ENCODE data around the gene MYO1B.
"Not testable (repeated sequence)": the region's sequence is repeated elsewhere in the genome, so short reads cannot be mapped to it uniquely, and the experiment has no call there.

MYO1B gene

GRCh38 chr2:191456506-191456905, 211.3 kb downstream of the MYO1B start:
- H3K36me3 Mint-ChIP-seq (ENCODE audit: insufficient read depth); ATAC-seq (replicated peaks; ENCODE audit: extremely low read depth, poor library complexity, severe bottlenecking); DNase-seq (ENCODE audit: low spot score in 2 of 2); H3K4me1 Mint-ChIP-seq; H3K9me3 Mint-ChIP-seq; H3K4me3 Mint-ChIP-seq; H3K27ac Mint-ChIP-seq (ENCODE audit: low read depth): not testable (repeated sequence)
- H3K27me3 Mint-ChIP-seq: peaks cover 57% of the 10 kb centered on the region

- H3K27ac Mint-ChIP-seq (ENCODE audit: low read depth): no peak overlapping the region
- peaks cover 9% of the 10 kb centered on the region for H3K9me3 Mint-ChIP-seq
- H3K27me3 Mint-ChIP-seq: peaks cover 57% of the 10 kb centered on the region
- H3K4me3 Mint-ChIP-seq: no peak overlapping the region
- no peaks in the 10 kb centered on the region for H3K4me1 Mint-ChIP-seq
- ATAC-seq (replicated peaks; ENCODE audit: extremely low read depth, poor library complexity, severe bottlenecking): no peak
- DNase-seq (ENCODE audit: low spot score in 2 of 2): no peak
- H3K36me3 Mint-ChIP-seq (ENCODE audit: insufficient read depth): no peaks in the 10 kb centered on the region
These were observed 214.0 kb downstream of the MYO1B start for GRCh38 chr2:191459158-191459557.

GRCh38 chr2:191462370-191462769, 217.2 kb downstream of the MYO1B start:
- H3K4me3 Mint-ChIP-seq: no peak overlapping the region

GRCh38 chr2:191463790-191464189, 218.6 kb downstream of the MYO1B start:
- H3K9me3 Mint-ChIP-seq: peaks cover 9% of the 10 kb centered on the region
- no peak overlapping the region for H3K27ac Mint-ChIP-seq (ENCODE audit: low read depth)
- H3K4me1 Mint-ChIP-seq: no peaks in the 10 kb centered on the region
- no peaks in the 10 kb centered on the region for H3K36me3 Mint-ChIP-seq (ENCODE audit: insufficient read depth)
- H3K27me3 Mint-ChIP-seq: peaks cover 34% of the 10 kb centered on the region
- H3K4me3 Mint-ChIP-seq: no peak overlapping the region
- DNase-seq (ENCODE audit: low spot score in 2 of 2) (no peak), ATAC-seq (replicated peaks; ENCODE audit: extremely low read depth, poor library complexity, severe bottlenecking) (no peak)

More at GRCh38 chr2:191462370-191462769, 217.2 kb downstream of the MYO1B start:
- peaks cover 9% of the 10 kb centered on the region for H3K9me3 Mint-ChIP-seq
- H3K27me3 Mint-ChIP-seq: peaks cover 47% of the 10 kb centered on the region
- DNase-seq (ENCODE audit: low spot score in 2 of 2) (no peak), ATAC-seq (replicated peaks; ENCODE audit: extremely low read depth, poor library complexity, severe bottlenecking) (no peak)
- H3K4me1 Mint-ChIP-seq: no peaks in the 10 kb centered on the region
- H3K27ac Mint-ChIP-seq (ENCODE audit: low read depth): no peak overlapping the region
- no peaks in the 10 kb centered on the region for H3K36me3 Mint-ChIP-seq (ENCODE audit: insufficient read depth)

- DNase-seq (ENCODE audit: low spot score in 2 of 2) (no peak), ATAC-seq (replicated peaks; ENCODE audit: extremely low read depth, poor library complexity, severe bottlenecking) (no peak)
- H3K9me3 Mint-ChIP-seq: no peaks in the 10 kb centered on the region
These were observed 220.7 kb downstream of the MYO1B start for GRCh38 chr2:191465766-191466420.

GRCh38 chr2:191467113-191467512, 221.9 kb downstream of the MYO1B start:
- Mint-ChIP-seq H3K9me3 (no peaks in the 10 kb centered on the region), H3K27me3 (peaks cover under 1% of the 10 kb centered on the region), H3K36me3 (ENCODE audit: insufficient read depth) (no peaks in the 10 kb centered on the region), H3K4me3 (no peak overlapping the region), H3K27ac (ENCODE audit: low read depth) (no peak overlapping the region), H3K4me1 (no peaks in the 10 kb centered on the region)
- DNase-seq (ENCODE audit: low spot score in 2 of 2) (no peak), ATAC-seq (replicated peaks; ENCODE audit: extremely low read depth, poor library complexity, severe bottlenecking) (no peak)

More at GRCh38 chr2:191465766-191466420, 220.7 kb downstream of the MYO1B start:
- Mint-ChIP-seq H3K4me3 (no peak overlapping the region), H3K4me1 (no peaks in the 10 kb centered on the region), H3K27me3 (peaks cover 13% of the 10 kb centered on the region), H3K27ac (ENCODE audit: low read depth) (no peak overlapping the region), H3K36me3 (ENCODE audit: insufficient read depth) (no peaks in the 10 kb centered on the region)

- H3K27me3 Mint-ChIP-seq: no peaks in the 10 kb centered on the region
- H3K36me3 Mint-ChIP-seq (ENCODE audit: insufficient read depth): no peaks in the 10 kb centered on the region
- H3K9me3 Mint-ChIP-seq: no peaks in the 10 kb centered on the region
- DNase-seq (ENCODE audit: low spot score in 2 of 2): no peak
- no peak for ATAC-seq (replicated peaks; ENCODE audit: extremely low read depth, poor library complexity, severe bottlenecking)
- H3K4me3 Mint-ChIP-seq: no peak overlapping the region
- H3K4me1 Mint-ChIP-seq: no peaks in the 10 kb centered on the region
- H3K27ac Mint-ChIP-seq (ENCODE audit: low read depth): no peak overlapping the region
These were observed 225.1 kb downstream of the MYO1B start for GRCh38 chr2:191470306-191470705.

- Mint-ChIP-seq H3K27ac (ENCODE audit: low read depth) (no peak overlapping the region), H3K27me3 (no peaks in the 10 kb centered on the region)
- no peak for DNase-seq (ENCODE audit: low spot score in 2 of 2)
These were observed 229.3 kb downstream of the MYO1B start for GRCh38 chr2:191474464-191474863.

More at GRCh38 chr2:191474464-191474863, 229.3 kb downstream of the MYO1B start:
- Mint-ChIP-seq H3K4me1 (no peaks in the 10 kb centered on the region), H3K4me3 (no peak overlapping the region), H3K36me3 (ENCODE audit: insufficient read depth) (no peaks in the 10 kb centered on the region), H3K9me3 (no peaks in the 10 kb centered on the region)
- ATAC-seq (replicated peaks; ENCODE audit: extremely low read depth, poor library complexity, severe bottlenecking): no peak

Data from central memory CD8-positive, alpha-beta T cell (primary cell).